NCI-H1105 treated with DMSO at 0.1 percent for 48 hours (cell line): ENCODE data around the gene EID1.
"Not testable (repeated sequence)": the region's sequence is repeated elsewhere in the genome, so short reads cannot be mapped to it uniquely, and the experiment has no call there.

ENCODE experiments used
- DNase-seq: peaks from one replicate; lab custom pipeline; 2025; lab: John Stamatoyannopoulos, UW

The EID1 gene

GRCh38 chr15:48869966-48870365, 8.0 kb upstream of the EID1 start:
- no peak for DNase-seq

DNA sequence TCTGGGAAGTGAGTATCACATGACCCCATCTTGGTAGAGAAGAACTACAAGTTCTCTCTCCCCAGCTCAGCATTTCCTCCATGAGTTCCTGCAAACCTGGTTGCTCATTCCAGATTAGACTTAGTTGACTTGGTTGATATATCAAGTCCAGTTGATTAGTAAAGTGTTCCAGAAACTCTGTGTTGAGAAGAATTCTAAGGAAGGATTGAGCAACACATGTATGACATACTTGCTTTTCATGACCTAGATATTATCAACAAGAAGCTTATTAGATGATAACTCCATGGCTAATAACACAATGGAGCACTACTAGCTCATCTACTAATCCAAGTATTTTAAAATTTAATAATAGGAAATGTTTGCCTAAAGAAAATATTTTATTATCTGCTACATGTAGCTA, 6.4 kb upstream of the EID1 start:
- DNase-seq = no peak

DNA sequence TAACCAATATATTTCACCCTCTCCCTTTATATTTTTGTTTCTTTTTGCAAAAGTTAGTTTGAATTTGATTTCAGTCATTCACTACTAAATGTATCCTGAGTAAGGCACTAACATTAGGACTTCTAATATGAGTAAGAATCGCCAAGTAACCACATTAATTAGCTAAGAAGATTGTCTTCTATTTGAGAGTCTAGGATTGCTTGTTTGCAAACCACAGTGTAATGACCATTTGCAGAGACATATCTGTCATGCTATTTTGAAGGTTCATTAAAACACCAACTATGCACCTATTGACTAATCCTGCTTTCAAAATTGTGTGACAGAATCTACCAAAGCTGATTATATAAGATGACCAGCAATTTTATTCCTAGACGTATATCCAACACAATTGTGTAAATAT, 5.3 kb upstream of the EID1 start:
- DNase-seq = no peak

DNA sequence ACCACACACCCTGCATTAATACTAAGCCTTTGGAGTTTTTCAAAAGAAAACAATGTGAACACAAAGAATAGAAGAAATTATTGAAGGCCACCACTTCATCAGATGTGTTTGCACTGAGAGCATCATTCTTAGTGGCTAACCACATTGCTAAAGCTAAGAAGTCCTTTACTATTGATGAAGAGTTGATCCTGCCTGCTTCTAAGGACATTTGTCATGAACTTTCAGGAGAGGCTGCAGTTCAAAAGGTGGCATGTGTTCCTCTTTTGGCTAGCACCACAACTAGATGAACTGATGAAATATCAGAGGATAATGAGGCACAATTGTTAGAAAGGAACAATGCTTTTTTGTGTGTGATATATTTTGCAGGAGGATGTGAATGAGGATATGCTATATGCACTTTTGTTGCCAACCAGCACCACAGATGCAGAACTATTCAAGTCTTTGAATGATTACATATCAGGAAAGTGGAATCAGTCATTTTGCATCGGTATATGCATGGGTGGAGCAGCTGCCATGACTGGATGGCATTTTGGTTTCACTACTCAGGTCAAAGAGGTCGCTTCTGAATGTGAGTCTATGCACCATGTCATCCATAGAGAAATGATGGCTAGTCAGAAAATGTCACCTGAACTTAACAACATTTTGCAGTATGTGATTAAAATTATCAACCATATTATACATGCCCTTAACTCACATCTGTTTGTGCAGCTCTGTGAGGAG, 2.5 kb upstream of the EID1 start:
- no peak for DNase-seq

DNA sequence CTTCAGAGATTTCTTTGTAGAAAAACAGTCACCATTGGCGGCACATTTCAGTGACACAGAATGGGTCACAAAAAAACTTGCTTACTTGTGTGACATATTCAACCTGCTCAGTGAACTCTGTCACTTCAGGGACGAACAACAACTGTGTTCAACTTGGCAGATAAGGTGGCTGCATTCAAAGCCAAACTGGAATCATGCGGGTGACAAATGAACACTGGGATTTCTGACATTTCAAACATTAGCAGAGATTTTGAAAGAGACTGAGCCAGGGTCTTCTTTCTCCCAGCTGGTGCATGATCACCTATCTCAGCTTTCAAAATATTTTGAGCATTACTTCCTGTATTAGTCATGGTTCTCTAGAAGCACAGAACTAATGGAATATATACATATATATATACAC, 1.9 kb upstream of the EID1 start:
- no peak for DNase-seq

- no peak for DNase-seq
Measured at GRCh38 chr15:48880070-48880634, 2.2 kb downstream of the EID1 start.

DNA sequence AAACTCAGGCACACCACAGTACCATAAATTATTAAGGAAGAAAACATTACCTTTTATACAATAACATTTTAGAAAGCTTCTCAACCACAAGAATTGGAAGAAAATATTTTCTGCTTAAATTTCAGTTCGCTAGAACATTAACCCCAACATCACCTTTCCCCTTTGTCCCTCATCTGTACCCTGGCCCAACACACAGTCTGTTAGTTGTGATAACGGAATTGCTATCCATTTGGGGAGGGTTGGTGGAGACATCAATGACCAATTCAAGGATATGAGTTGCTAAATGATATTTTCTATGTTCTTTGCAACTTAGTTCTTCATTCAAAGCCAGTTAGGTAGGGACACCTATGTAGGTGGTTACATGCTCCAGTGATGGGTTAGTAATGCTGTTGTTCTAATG, 5.8 kb downstream of the EID1 start:
- no peak for DNase-seq

DNA sequence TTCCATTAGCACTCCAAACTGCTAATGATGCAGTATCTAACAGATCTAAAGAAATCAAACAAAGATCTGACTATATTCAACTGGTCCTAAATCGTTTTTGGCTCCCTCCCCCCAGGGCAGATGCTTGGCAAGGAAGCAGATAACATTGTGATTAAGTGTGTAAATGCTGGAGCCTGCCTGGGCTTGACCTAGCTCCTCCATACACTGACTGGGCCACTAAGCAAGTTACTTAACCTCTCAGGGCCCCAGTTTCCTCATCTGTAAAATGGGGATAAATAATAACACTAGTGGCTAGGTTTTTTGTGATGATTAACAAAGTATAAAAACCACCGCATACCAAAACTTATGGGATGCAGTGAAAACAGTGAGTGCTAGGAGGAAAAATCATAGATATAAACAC, 9.2 kb downstream of the EID1 start:
- no peak for DNase-seq

- DNase-seq = no peak
Measured at GRCh38 chr15:48888191-48888590, 10.3 kb downstream of the EID1 start.

GRCh38 chr15:48888836-48889235, 10.9 kb downstream of the EID1 start:
- no peak for DNase-seq

DNA sequence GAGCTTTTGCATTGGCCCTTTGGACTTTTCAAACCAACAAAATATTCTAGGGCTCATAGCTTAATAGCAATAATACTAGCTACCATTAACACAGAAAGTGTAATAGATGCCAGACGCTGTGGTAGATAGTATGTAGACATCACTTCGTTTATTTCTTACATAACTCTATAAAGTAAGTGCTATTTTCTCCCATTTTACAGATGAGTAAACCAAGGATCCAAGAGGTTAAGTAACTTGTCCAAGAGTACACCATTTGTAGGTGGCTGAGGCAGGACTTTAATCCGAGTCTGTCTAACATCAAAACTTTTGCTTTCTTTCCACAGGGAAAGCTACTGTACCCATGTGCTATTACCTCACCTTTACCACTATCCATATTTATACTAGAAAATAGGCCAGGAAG, 12.0 kb downstream of the EID1 start:
- DNase-seq = no peak

- DNase-seq = no peak
Measured at GRCh38 chr15:48890375-48890972, 12.5 kb downstream of the EID1 start.

DNA sequence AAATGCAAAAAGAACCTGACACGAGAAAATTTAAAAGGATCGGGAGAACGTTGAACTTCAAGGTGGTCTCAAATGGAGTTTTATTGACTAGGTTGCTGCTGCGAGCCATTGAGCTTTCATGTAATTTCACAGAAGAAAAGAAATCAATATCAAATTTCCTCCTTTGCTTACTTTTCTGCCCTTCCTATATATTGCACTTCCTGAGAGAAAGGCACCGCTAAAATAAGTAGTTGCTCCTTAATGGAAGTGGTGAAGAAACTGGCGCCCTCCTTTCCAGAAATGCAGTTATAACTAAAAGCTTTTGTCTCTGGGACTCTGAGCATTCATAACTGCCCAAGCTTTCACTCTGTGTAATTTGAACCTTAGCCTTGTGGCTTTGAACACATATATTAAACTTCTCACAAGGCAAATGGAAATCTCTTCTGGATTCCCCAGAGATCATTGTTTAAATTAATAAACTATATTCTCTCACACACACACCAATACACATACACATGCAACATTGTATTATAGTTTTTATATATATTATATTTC, 13.4 kb downstream of the EID1 start:
- no peak for DNase-seq

GRCh38 chr15:48893311-48893710, 15.4 kb downstream of the EID1 start:
- no peak for DNase-seq

DNA sequence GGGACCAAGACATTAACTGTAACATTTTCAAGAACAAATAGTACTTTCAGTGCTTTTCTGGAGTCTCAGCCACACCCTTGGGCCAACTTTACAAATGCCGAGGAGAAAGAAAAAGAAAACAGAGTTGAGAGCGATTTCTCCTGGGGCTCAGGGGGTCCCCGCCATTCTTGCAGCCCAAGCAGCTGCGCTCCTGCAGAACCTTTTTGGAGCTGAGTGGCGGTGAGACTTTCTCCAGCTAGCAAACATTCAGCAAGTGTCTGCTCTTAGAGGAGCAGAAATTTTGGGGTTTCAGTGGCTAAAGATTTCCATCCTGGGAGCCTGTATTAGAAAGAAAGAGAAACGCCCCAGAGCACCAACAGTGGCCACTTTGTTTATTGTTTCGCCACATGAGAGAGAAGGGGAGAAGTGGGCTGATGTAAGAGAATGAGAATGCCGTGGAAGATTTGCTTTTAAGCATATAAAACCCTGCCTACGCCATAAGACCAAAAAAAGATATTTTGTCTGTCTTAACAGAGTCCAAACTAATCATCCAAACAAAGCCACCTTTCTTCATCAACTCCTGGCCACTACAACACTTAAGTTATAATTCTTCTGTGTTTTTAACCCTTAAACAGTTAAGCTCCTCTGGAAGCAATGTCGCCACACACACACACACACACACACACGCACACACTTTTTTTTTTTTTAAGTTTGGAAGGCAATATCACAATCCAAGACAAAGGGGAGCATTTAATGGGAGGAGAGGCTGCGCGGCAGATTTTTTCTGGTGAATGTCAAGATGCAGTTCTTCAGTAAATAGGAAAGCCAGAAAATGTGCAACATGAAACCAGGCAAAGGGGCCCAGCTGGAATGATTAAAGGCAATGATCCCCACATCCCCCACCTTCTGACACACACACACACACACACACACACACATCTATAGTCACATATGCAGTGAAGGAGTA, 19.2 kb downstream of the EID1 start:
- DNase-seq = no peak

DNA sequence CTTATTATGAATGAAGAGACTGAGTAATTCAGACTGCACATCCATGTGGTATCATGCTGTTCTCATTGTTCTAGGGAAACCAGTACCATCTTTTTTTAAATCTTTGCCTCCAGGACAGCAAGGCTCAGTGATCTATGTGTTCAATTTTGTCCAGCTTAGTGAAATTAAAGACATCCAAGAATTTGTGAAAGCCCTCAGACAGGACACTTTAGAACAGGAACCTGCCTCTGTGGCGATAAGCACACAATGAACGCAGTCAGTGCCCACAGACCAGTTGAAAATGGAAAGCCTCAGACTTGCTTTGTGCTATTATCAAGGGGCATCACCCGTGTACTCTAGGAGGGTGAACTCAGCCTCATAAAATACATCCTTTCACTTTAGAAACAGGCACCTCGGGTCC, 20.1 kb downstream of the EID1 start:
- DNase-seq = no peak

- DNase-seq = no peak
Measured at GRCh38 chr15:48898446-48898845, 20.5 kb downstream of the EID1 start.

DNA sequence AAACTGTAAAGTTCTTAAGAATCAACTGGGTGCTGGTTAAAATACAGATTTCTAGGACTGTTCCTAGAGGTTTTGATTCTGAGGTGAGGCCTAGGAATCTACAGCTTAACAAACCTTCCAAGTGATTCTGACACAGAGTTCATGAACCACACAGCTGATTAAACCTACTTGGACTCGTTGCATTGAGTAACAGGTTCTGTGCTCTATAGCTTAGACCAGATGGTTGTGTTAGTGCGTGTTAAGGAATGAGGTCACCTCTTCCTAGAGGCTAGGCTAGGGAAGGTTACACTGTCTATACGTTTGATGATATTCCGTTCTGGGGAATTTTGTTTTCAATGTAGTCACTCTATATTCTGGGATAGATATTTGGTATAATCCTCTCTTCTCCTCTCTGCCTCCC, 21.9 kb downstream of the EID1 start:
- DNase-seq = no peak

GRCh38 chr15:48904758-48905157, 26.8 kb downstream of the EID1 start:
- DNase-seq = no peak

- no peak for DNase-seq
Measured at GRCh38 chr15:48905216-48905615, 27.3 kb downstream of the EID1 start.

GRCh38 chr15:48905847-48906246, 27.9 kb downstream of the EID1 start:
- DNase-seq = no peak

- not testable (repeated sequence) for DNase-seq
Measured at GRCh38 chr15:48909313-48909712, 31.4 kb downstream of the EID1 start.
